OCI-LY7 (cell line): ENCODE data around the gene NEO1. TPM values are rescaled to one million over a fixed set of nuclear protein-coding genes. Genes with fewer than 3 reads are reported as not detected.

ENCODE experiments used
- BruUV-seq: library from RNA; stranded (reverse); fragments of 400-500 nt; replicated peaks from 2 replicates; lab custom pipeline; 2021; lab: Mats Ljungman, UMichigan
- CTCF ChIA-PET: fragments of 300-600 bp; sonication (Branson Sonifier 250); formaldehyde crosslinking; loops from one replicate; lab custom pipeline; 2022; ENCODE audit warnings: antibody characterized with exemption; ENCODE audit not compliant: unreplicated experiment; lab: Charles Lee
- POLR2A ChIA-PET: fragments of 300-600 bp; sonication (Branson Sonifier 250); formaldehyde crosslinking; loops from one replicate; lab custom pipeline; 2022; ENCODE audit warnings: antibody characterized with exemption; lab: Charles Lee
- DNase-seq: peaks from one replicate; pipeline ENCODE4 v3.0.0-alpha.2; 2015; ENCODE audit warnings: low spot score
- H2AFZ ChIP-seq: fragments of 200-600 bp; sonication (generic), shearing (Covaris generic); 2 replicates; pipeline ENCODE4 v1.6.1; 2014; ENCODE audit warnings: mild to moderate bottlenecking, antibody characterized with exemption, low read length, moderate library complexity
- H3K27ac ChIP-seq: fragments of 200-600 bp; sonication (generic); 2 replicates; pipeline ENCODE4 v1.5.1; 2014; ENCODE audit warnings: mixed run types, low read depth, mild to moderate bottlenecking, moderate library complexity, low read length, inconsistent platforms; ENCODE audit not compliant: poor library complexity, severe bottlenecking
- H3K36me3 ChIP-seq: fragments of 200-600 bp; sonication (generic); 2 replicates; pipeline ENCODE4 v1.6.1; 2014; ENCODE audit warnings: mild to moderate bottlenecking, antibody characterized with exemption, low read length, moderate library complexity, mixed read lengths; ENCODE audit not compliant: insufficient read depth
- H3K4me1 ChIP-seq: fragments of 200-600 bp; sonication (generic); 2 replicates; pipeline ENCODE4 v1.5.1; 2014; ENCODE audit warnings: mild to moderate bottlenecking, low read length; ENCODE audit not compliant: insufficient read depth, poor library complexity, severe bottlenecking
- H3K4me2 ChIP-seq: fragments of 200-600 bp; sonication (generic); 2 replicates; pipeline ENCODE4 v1.6.1; 2014; ENCODE audit warnings: mild to moderate bottlenecking, low read length
- H3K4me3 ChIP-seq: fragments of 200-600 bp; sonication (generic); 2 replicates; pipeline ENCODE4 v1.5.1; 2014; ENCODE audit warnings: mild to moderate bottlenecking, low read depth, low read length; ENCODE audit not compliant: poor library complexity, severe bottlenecking
- H3K79me2 ChIP-seq: fragments of 200-600 bp; sonication (generic); 2 replicates; pipeline ENCODE4 v1.6.1; 2016; ENCODE audit warnings: low read depth, mild to moderate bottlenecking, low read length, moderate library complexity, mixed read lengths; ENCODE audit not compliant: insufficient read depth
- H3K9me2 ChIP-seq: fragments of 200-600 bp; sonication (generic); 2 replicates; pipeline ENCODE4 v1.6.1; 2016; ENCODE audit warnings: mild to moderate bottlenecking, low read length, mixed read lengths; ENCODE audit not compliant: insufficient read depth
- H3K9me3 ChIP-seq: fragments of 200-600 bp; sonication (generic); 2 replicates; pipeline ENCODE4 v1.6.1; 2014; ENCODE audit warnings: mild to moderate bottlenecking, mixed run types, low read length, mixed read lengths
- H4K20me1 ChIP-seq: fragments of 200-600 bp; sonication (generic); 2 replicates; pipeline ENCODE4 v1.6.1; 2014; ENCODE audit warnings: mild to moderate bottlenecking, antibody characterized with exemption, low read length, moderate library complexity, mixed read lengths; ENCODE audit not compliant: insufficient read depth
- CTCF ChIP-seq: fragments of 200-600 bp; sonication (generic); conservative IDR thresholded peaks from 2 replicates; pipeline ENCODE4 v1.5.1; 2014; ENCODE audit warnings: mild to moderate bottlenecking, antibody characterized with exemption, low read length, moderate library complexity, mixed read lengths
- EZH2phosphoT487 ChIP-seq: fragments of 200-600 bp; sonication (generic); IDR thresholded peaks from 2 replicates; pipeline ENCODE4 v1.6.1; 2018; ENCODE audit warnings: low read depth, borderline replicate concordance, mild to moderate bottlenecking, mixed run types, antibody characterized with exemption, low read length, moderate library complexity, mixed read lengths
- intact Hi-C: fragments of 100-400 bp; cut with micrococcal nuclease; formaldehyde crosslinking; loops from one replicate; pipeline ENCODE4 v1.10.0; 2022; ENCODE audit not compliant: unreplicated experiment
- total RNA-seq, 2 experiments: library from RNA; depleted of rRNA in 1 of 2; stranded (reverse); fragments of >200 nt in 1 of 2; shearing (Covaris generic) in 1 of 2; gene quantifications; 2 replicates each; pipeline ENCODE4 v1.2.3, GENCODE V29; 2014 to 2022

NEO1 gene
- total RNA-seq, 2 experiments from 2014 or later, result 3.0 TPM

GRCh38 chr15:73331991-73332925 is 280.0 kb downstream of the NEO1 start:
- no peaks in the 10 kb centered on the region for H3K9me2 ChIP-seq
- no peaks in the 10 kb centered on the region for H4K20me1 ChIP-seq
- H3K79me2 ChIP-seq, result no peaks in the 10 kb centered on the region
- intact Hi-C loops, result no loop called here
- H3K27ac ChIP-seq, result no peak overlapping the region
- BruUV-seq, result no TSS peak
- no peak overlapping the region for H3K4me2 ChIP-seq
- no peaks in the 10 kb centered on the region for H3K4me1 ChIP-seq
- no peaks in the 10 kb centered on the region for H3K36me3 ChIP-seq
- CTCF ChIA-PET, result no interaction called here
- no peak for DNase-seq
- POLR2A ChIA-PET, result interaction anchor here (0.6 kb wide), 1 partner anchor 125 kb away, joined by 4 read pairs; no protein-coding TSS in a partner anchor
- H2AFZ ChIP-seq, result no peak overlapping the region
- H3K4me3 ChIP-seq, result no peak overlapping the region
- H3K9me3 ChIP-seq, result no peaks in the 10 kb centered on the region
- TF ChIP-seq CTCF (no peak), EZH2phosphoT487 (no peak)

GRCh38 chr15:73333001-73333400 is 280.7 kb downstream of the NEO1 start:
- TF ChIP-seq CTCF (no peak), EZH2phosphoT487 (no peak)
- POLR2A ChIA-PET, result no interaction called here
- H3K9me3 ChIP-seq, result no peaks in the 10 kb centered on the region
- no TSS peak for BruUV-seq
- no peak overlapping the region for H3K27ac ChIP-seq
- CTCF ChIA-PET, result no interaction called here
- no peak overlapping the region for H3K4me3 ChIP-seq
- H3K36me3 ChIP-seq, result no peaks in the 10 kb centered on the region
- no peak overlapping the region for H3K4me2 ChIP-seq
- no peaks in the 10 kb centered on the region for H3K79me2 ChIP-seq
- no peaks in the 10 kb centered on the region for H3K4me1 ChIP-seq
- no peaks in the 10 kb centered on the region for H3K9me2 ChIP-seq
- intact Hi-C loops, result no loop called here
- no peak overlapping the region for H2AFZ ChIP-seq
- DNase-seq, result no peak
- no peaks in the 10 kb centered on the region for H4K20me1 ChIP-seq

GRCh38 chr15:73334086-73334485 is 281.8 kb downstream of the NEO1 start:
- H4K20me1 ChIP-seq, result no peaks in the 10 kb centered on the region
- no peaks in the 10 kb centered on the region for H3K9me3 ChIP-seq
- DNase-seq, result no peak
- POLR2A ChIA-PET, result no interaction called here
- intact Hi-C loops, result no loop called here
- H3K4me3 ChIP-seq, result no peak overlapping the region
- H3K27ac ChIP-seq, result no peak overlapping the region
- H3K36me3 ChIP-seq, result no peaks in the 10 kb centered on the region
- TF ChIP-seq EZH2phosphoT487, result no peak
- no peak for TF ChIP-seq CTCF
- H3K4me2 ChIP-seq, result no peak overlapping the region
- H2AFZ ChIP-seq, result no peak overlapping the region
- H3K9me2 ChIP-seq, result no peaks in the 10 kb centered on the region
- no peaks in the 10 kb centered on the region for H3K79me2 ChIP-seq
- CTCF ChIA-PET, result no interaction called here
- BruUV-seq, result no TSS peak
- no peaks in the 10 kb centered on the region for H3K4me1 ChIP-seq
